Erythroblast (primary cell): ENCODE measurements around the gene APLN.

Experiments used
- GATA1 ChIP-seq: IDR thresholded peaks from 2 replicates; pipeline ENCODE4 v1.6.1; 2011; ENCODE audit warnings: low read depth, mild to moderate bottlenecking, control low read depth, low read length, moderate library complexity
- POLR2A ChIP-seq: IDR thresholded peaks from 2 replicates; pipeline ENCODE4 v1.6.1; 2011; ENCODE audit warnings: mild to moderate bottlenecking, low read length

- TF ChIP-seq POLR2A (no peak), GATA1 (no peak)
These were observed 8.0 kb downstream of the APLN start for GRCh38 chrX:129646566-129647417.
